Measurements from ENCODE around the gene UTP11.

- no peak for TF ChIP-seq CTCF (IDR thresholded peaks at IDR 0.05)
- no peak for TF ChIP-seq POLR2AphosphoS5 (IDR thresholded peaks at IDR 0.05; ENCODE audit: low read depth, low read length)
- no peak for TF ChIP-seq SIN3A (IDR thresholded peaks at IDR 0.05; ENCODE audit: borderline replicate concordance, insufficient read depth, low read depth, low read length)
Measured at GRCh38 chr1:37987679-37988078, 24.9 kb upstream of the UTP11 start.

Measured in Panc1 (cell line).